Mesothelial cell of epicardium (in vitro differentiated cells): Measurements from ENCODE around the gene POLR1B. TPM values are rescaled to one million over a fixed set of nuclear protein-coding genes. Genes with fewer than 3 reads are reported as not detected.
"Not testable (repeated sequence)": the region's sequence is repeated elsewhere in the genome, so short reads cannot be mapped to it uniquely, and the experiment has no call there.

Experiments used
- DNase-seq, 2 experiments: peaks; one replicate each; pipeline ENCODE4 v3.0.0; 2021; ENCODE audit warnings: low spot score in 2 of 2; ENCODE audit not compliant: unreplicated experiment in 2 of 2
- H3K27ac Mint-ChIP-seq: 2 replicates; pipeline ENCODE4 v1.8.0; 2021; ENCODE audit warnings: mixed read lengths
- H3K27me3 Mint-ChIP-seq: 2 replicates; pipeline ENCODE4 v1.8.0; 2021; ENCODE audit warnings: low read depth, mixed read lengths
- H3K36me3 Mint-ChIP-seq: 2 replicates; pipeline ENCODE4 v1.8.0; 2021; ENCODE audit warnings: mixed read lengths
- H3K4me1 Mint-ChIP-seq: 2 replicates; pipeline ENCODE4 v1.8.0; 2021; ENCODE audit warnings: mixed read lengths
- H3K4me3 Mint-ChIP-seq: 2 replicates; pipeline ENCODE4 v1.8.0; 2021; ENCODE audit warnings: mild to moderate bottlenecking, moderate library complexity, mixed read lengths
- H3K9me3 Mint-ChIP-seq: 2 replicates; pipeline ENCODE4 v1.8.0; 2021; ENCODE audit warnings: mixed read lengths
- total RNA-seq: library from RNA; stranded (reverse); gene quantifications from 3 replicates; pipeline ENCODE4 v1.2.1, GENCODE V29; 2021
- TF ChIP-seq, protein P1 (sequence below): fragments of 200-600 bp; sonication (generic); IDR thresholded peaks from one replicate; pipeline ENCODE4 v1.5.0; 2021; ENCODE audit warnings: antibody characterized with exemption; ENCODE audit not compliant: unreplicated experiment

Gene POLR1B
- total RNA-seq, 1 donor from 2014 or later, result 28.3 TPM

DNA sequence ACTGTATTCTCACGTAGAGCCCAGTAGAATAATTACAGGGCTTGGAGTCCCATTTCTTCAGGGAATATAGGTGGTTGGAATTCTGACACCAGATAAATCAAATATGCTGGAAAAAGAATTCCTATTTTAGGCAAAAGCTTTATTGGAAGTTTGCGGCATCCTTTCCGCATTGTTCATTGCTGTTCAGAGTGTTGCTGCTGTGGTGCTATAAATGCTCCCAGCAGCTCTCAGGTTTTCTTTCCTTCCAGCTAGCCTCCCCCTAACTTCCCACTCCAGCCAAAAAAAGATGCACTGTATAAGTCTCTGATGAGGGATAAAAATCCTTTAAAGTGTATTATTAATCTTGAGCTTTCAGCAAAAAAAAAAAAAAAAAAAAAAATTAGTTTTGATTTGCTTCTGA, 25.5 kb upstream of the POLR1B start:
- H3K36me3 Mint-ChIP-seq, result peaks cover 43% of the 10 kb centered on the region

DNA sequence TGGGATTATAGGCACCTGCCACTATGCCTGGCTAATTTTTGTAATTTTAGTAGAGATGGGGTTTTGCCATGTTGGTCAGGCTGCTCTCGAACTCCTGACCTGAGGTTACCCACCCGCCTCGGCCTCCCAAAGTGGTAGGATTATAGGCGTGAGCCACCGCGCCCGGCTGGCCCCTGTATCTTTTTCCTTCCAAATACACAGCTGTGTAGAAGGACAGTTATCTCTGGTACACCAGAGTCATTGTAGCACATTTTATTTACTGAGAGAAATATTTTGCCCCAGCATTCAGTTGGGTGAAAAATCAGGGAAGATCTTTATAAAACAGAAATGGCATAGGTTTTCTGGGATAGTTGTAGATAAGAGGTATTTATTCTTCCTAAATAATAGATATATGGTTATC, 23.5 kb upstream of the POLR1B start:
- Mint-ChIP-seq H3K36me3 (peaks cover 54% of the 10 kb centered on the region), H3K4me1 (no peaks in the 10 kb centered on the region), H3K9me3 (peaks cover 12% of the 10 kb centered on the region), H3K27me3 (no peaks in the 10 kb centered on the region), H3K27ac (no peak overlapping the region), H3K4me3 (no peak overlapping the region)
- DNase-seq, result no peak
- TF ChIP-seq, protein P1, sequence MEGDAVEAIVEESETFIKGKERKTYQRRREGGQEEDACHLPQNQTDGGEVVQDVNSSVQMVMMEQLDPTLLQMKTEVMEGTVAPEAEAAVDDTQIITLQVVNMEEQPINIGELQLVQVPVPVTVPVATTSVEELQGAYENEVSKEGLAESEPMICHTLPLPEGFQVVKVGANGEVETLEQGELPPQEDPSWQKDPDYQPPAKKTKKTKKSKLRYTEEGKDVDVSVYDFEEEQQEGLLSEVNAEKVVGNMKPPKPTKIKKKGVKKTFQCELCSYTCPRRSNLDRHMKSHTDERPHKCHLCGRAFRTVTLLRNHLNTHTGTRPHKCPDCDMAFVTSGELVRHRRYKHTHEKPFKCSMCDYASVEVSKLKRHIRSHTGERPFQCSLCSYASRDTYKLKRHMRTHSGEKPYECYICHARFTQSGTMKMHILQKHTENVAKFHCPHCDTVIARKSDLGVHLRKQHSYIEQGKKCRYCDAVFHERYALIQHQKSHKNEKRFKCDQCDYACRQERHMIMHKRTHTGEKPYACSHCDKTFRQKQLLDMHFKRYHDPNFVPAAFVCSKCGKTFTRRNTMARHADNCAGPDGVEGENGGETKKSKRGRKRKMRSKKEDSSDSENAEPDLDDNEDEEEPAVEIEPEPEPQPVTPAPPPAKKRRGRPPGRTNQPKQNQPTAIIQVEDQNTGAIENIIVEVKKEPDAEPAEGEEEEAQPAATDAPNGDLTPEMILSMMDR, result no peak

More for the DNA sequence above, 25.5 kb upstream of the POLR1B start:
- Mint-ChIP-seq H3K9me3 (peaks cover 12% of the 10 kb centered on the region), H3K4me1 (no peaks in the 10 kb centered on the region), H3K27me3 (no peaks in the 10 kb centered on the region), H3K27ac (no peak overlapping the region), H3K4me3 (no peak overlapping the region)
- DNase-seq, result no peak
- TF ChIP-seq, protein P1, result no peak

DNA sequence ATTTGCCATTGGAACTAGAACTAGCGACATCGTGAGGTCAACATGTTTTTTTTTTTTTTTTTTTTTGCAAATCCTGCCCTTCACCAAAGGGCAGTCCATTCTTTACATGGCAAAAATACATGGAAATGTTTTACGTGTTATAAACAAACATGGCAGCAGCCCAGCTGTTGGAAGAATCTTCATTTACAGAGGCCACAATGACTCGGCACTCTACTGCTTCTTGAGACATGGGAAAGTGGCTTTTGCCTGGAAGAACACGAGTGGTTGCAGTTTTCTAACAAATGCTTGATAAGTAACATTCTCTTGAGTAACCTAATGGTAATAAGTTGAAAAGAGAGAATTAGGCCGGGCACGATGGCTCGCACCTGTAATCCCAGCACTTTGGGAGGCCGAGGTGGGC, 22.8 kb upstream of the POLR1B start:
- no peak for DNase-seq
- Mint-ChIP-seq H3K4me3 (no peak overlapping the region), H3K9me3 (peaks cover 10% of the 10 kb centered on the region), H3K36me3 (peaks cover 54% of the 10 kb centered on the region), H3K27ac (no peak overlapping the region), H3K27me3 (no peaks in the 10 kb centered on the region), H3K4me1 (no peaks in the 10 kb centered on the region)
- TF ChIP-seq, protein P1, result no peak

DNA sequence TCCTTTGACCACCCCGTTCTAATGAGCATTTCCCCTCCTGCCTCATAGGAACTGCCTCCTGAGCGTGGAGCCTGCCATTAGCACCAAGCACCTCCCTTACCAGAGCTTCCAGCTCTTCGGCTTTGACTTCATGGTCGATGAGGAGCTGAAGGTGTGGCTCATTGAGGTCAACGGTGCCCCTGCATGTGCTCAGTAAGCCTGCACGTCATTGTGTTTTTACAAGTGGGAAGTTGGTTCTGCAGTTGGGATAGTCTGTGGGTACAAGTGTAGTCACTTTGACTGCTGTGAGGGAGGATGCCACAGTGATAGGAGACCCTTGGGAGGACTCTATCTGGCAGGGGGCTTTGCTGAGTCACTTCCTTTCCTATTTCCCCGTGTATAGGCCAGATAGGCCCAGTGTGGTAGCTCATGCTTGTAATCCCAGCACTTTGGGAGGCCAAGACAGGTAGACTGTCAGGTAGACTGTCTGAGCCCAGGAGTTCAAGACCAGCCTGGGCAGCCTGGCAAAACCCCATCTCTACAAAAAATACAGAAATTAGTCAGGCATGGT, 22.0 kb upstream of the POLR1B start:
- H3K4me1 Mint-ChIP-seq, result no peaks in the 10 kb centered on the region
- DNase-seq, result no peak
- H3K4me3 Mint-ChIP-seq, result no peak overlapping the region
- H3K27ac Mint-ChIP-seq, result no peak overlapping the region
- H3K9me3 Mint-ChIP-seq, result peaks cover 2% of the 10 kb centered on the region
- TF ChIP-seq, protein P1, result no peak
- no peaks in the 10 kb centered on the region for H3K27me3 Mint-ChIP-seq
- H3K36me3 Mint-ChIP-seq, result peaks cover 48% of the 10 kb centered on the region

DNA sequence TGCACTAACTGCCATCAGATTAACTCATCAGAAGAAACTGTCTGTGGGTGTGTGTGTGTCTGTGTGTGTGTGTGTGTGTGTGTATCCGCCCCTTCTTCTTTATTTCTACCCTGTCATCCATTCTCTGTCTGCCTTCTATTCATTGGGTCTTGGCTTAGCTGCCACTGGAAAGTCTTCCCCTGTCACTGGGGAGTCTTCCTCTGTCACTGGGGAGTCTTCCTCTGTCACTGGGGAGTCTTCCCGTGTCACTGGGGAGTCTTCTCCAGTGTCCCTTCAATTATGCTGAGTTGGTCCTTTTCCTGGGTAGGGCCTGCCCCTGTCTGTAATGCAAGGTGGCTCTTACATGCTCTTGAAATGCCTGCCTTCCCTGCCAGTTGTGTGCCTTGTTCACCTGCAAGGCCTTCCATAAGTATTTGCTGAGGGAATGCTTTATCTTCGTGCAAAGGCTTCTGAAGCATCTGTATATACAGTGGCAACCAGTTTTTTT, 18.9 kb upstream of the POLR1B start:
- H3K4me3 Mint-ChIP-seq, result no peak overlapping the region
- TF ChIP-seq, protein P1, result no peak
- peaks cover 52% of the 10 kb centered on the region for H3K36me3 Mint-ChIP-seq
- DNase-seq, result no peak
- no peaks in the 10 kb centered on the region for H3K9me3 Mint-ChIP-seq
- no peak overlapping the region for H3K27ac Mint-ChIP-seq
- no peaks in the 10 kb centered on the region for H3K4me1 Mint-ChIP-seq
- H3K27me3 Mint-ChIP-seq, result no peaks in the 10 kb centered on the region

DNA sequence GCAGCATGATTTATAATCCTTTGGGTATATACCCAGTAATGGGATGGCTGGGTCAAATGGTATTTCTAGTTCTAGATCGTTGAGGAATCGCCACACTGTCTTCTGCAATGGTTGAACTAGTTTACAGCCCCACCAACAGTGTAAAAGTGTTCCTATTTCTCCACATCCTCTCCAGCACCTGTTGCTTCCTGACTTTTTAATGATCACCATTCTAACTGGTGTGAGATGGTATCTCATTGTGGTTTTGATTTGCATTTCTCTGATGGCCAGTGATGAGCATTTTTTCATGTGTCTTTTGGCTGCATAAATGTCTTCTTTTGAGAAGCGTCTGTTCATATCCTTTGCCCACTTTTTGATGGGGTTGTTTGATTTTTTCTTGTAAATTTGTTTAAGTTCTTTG, 18.0 kb upstream of the POLR1B start:
- H3K4me1 Mint-ChIP-seq, H3K27ac Mint-ChIP-seq: not testable (repeated sequence)

More for the DNA sequence above, 18.0 kb upstream of the POLR1B start:
- not testable (repeated sequence) for DNase-seq, H3K9me3 Mint-ChIP-seq, H3K4me3 Mint-ChIP-seq, H3K27me3 Mint-ChIP-seq
- H3K36me3 Mint-ChIP-seq, result peaks cover 51% of the 10 kb centered on the region
